HepG2 (cell line): ENCODE measurements around the gene GOLGB1. TPM values are rescaled to one million over a fixed set of nuclear protein-coding genes. Genes with fewer than 3 reads are reported as not detected.

Experiments
- FOSL2 ChIP-seq: sonication (generic); formaldehyde crosslinking; IDR thresholded peaks from 2 replicates; pipeline ENCODE4 v1.4.0; 2020; ENCODE audit warnings: missing genetic modification reagents
- FOXA3 ChIP-seq: IDR thresholded peaks from 2 replicates; pipeline ENCODE4 v1.6.1; 2016; ENCODE audit warnings: missing genetic modification reagents, missing compliant biosample characterization
- HDAC2 ChIP-seq: sonication (generic); formaldehyde crosslinking; IDR thresholded peaks from 2 replicates; pipeline ENCODE4 v1.4.0; 2020; ENCODE audit warnings: missing genetic modification reagents
- HMG20A ChIP-seq: IDR thresholded peaks from 2 replicates; pipeline ENCODE4 v1.6.1; 2016; ENCODE audit warnings: borderline replicate concordance
- NCOA5 ChIP-seq: sonication (generic); formaldehyde crosslinking; IDR thresholded peaks from 2 replicates; pipeline ENCODE4 v1.4.0; 2020; ENCODE audit warnings: missing genetic modification reagents
- NONO ChIP-seq, 2 experiments: fragments of 450-650 bp in 1 of 2; sonication (generic) in 1 of 2; formaldehyde crosslinking in 1 of 2; IDR thresholded peaks in 1 of 2; conservative IDR thresholded peaks in 1 of 2; 2 replicates each; pipeline versions ENCODE4 v1.6.1 to v1.8.0; 2017 to 2022; ENCODE audit warnings: mild to moderate bottlenecking in 1 of 2, missing genetic modification reagents in 1 of 2, moderate library complexity in 1 of 2
- PCBP1 ChIP-seq: fragments of 200-400 bp; formaldehyde crosslinking; IDR thresholded peaks from 2 replicates; pipeline ENCODE4 v1.6.1; 2017; ENCODE audit warnings: mild to moderate bottlenecking, low read depth, low read length, borderline replicate concordance
- POLR2AphosphoS2 ChIP-seq: IDR thresholded peaks from 2 replicates; pipeline ENCODE4 v1.6.1; 2011; ENCODE audit warnings: low read depth, low read length, improper control_type of control experiment
- SAP130 ChIP-seq: IDR thresholded peaks from 2 replicates; pipeline ENCODE4 v1.6.1; 2016; ENCODE audit warnings: low read depth
- TCF7 ChIP-seq: sonication (generic); IDR thresholded peaks from 2 replicates; pipeline ENCODE4 v1.6.1; 2016; ENCODE audit warnings: antibody characterized with exemption, low read depth
- YY1 ChIP-seq: IDR thresholded peaks from 2 replicates; pipeline ENCODE4 v1.6.1; 2011; ENCODE audit warnings: low read length, low read depth, moderate library complexity, mild to moderate bottlenecking; ENCODE audit not compliant: insufficient read depth, insufficient replicate concordance
- ZC3H4 ChIP-seq: sonication (generic); formaldehyde crosslinking; IDR thresholded peaks from 2 replicates; pipeline ENCODE4 v1.4.0; 2020; ENCODE audit warnings: missing genetic modification reagents, borderline replicate concordance
- ZNF253 ChIP-seq: sonication (generic); formaldehyde crosslinking; IDR thresholded peaks from 2 replicates; pipeline ENCODE4 v1.8.0; 2022; ENCODE audit warnings: mild to moderate bottlenecking, missing genetic modification reagents, borderline replicate concordance
- polyA plus RNA-seq, 8 experiments: library from polyadenylated mRNA; depleted of rRNA in 3 of 8; stranded (reverse) in 7 of 8; unstranded in 1 of 8; fragments of >200 nt; fragmentation: Illumina TruSeq in 4 of 8; extraction: Trizol in 4 of 8; gene quantifications; 2 replicates each; pipeline versions ENCODE4 v1.2.1 to v1.2.3, GENCODE V29; 2011 to 2016; ENCODE audit warnings: low read depth in 4 of 8, missing spikeins in 1 of 8, mixed read lengths in 1 of 8; ENCODE audit not compliant: insufficient read depth in 1 of 8
- total RNA-seq, 5 experiments: library from RNA; depleted of rRNA; stranded (reverse); fragments of >200 nt; fragmentation: Illumina TruSeq; extraction: Trizol; gene quantifications; 2 replicates each; pipeline ENCODE4 v1.2.3, GENCODE V29; 2016; ENCODE audit warnings: low read depth in 1 of 5
- TF ChIP-seq, protein P1 (sequence below): sonication (generic); formaldehyde crosslinking; IDR thresholded peaks from 2 replicates; pipeline ENCODE4 v1.8.0; 2022; ENCODE audit warnings: missing genetic modification reagents, low read depth, mild to moderate bottlenecking, borderline replicate concordance
- TF ChIP-seq, protein P2 (sequence below): IDR thresholded peaks from 2 replicates; pipeline ENCODE4 v1.6.1; 2018; ENCODE audit warnings: missing genetic modification reagents
- TF ChIP-seq, protein P3 (sequence below): sonication (generic); formaldehyde crosslinking; IDR thresholded peaks from 2 replicates; pipeline ENCODE4 v1.8.0; 2022; ENCODE audit warnings: missing genetic modification reagents, mild to moderate bottlenecking, moderate library complexity, borderline replicate concordance
- TF ChIP-seq, protein P4 (sequence below): sonication (generic); formaldehyde crosslinking; IDR thresholded peaks from 2 replicates; pipeline ENCODE4 v1.5.0; 2020; ENCODE audit warnings: mild to moderate bottlenecking, missing genetic modification reagents
- TF ChIP-seq, protein P5 (sequence below): IDR thresholded peaks from 2 replicates; pipeline ENCODE4 v1.6.1; 2016; ENCODE audit warnings: missing biosample characterization, missing genetic modification reagents, low read depth
- TF ChIP-seq, protein P6 (sequence below): IDR thresholded peaks from 2 replicates; pipeline ENCODE4 v1.6.1; 2016; ENCODE audit warnings: missing compliant biosample characterization, missing genetic modification reagents, borderline replicate concordance

Gene GOLGB1
- total and polyA plus RNA-seq, 2 of the 13 experiments (the other 11 are each of a cell fraction or from before 2014, with no cell fraction given), result 13.1 to 39.5 TPM

DNA sequence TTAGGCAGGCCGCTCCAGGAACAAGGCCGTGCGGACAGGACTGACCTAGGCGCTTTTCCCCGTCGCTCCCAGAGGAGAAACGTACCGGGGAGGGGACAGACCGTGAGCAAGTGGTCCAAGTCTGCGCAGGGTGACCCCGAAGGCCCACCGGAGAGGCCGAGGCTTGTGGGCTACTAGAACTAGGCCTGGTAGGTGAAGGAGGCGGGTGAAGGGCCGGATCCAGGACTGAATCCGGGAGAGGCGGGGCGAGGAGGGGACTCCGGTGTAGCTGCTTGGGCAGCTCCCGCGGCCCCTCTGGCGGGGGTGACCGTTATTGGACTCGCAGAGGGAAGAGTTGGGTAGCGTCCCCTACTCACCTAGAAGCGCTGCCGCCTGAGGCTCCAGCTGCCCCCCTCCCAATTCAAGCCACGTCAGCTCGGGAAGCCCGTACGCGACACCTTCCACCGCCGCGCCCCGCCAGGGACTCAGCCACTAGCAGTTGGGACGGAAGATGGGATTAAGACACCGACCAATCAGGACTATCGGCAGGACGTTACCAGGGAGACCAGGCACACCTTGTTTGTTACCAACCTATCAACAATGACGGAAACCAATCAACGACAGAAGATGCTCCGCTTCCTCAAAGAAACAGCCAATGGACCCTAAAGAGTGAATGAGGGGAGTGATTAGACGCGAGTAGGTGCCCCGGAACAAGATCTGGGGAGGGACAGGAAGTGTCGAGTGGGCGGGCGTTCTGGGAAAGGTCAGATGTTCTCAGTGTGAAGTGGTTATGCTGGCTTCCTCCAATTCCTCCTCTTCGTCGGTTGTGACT is at the start of gene GOLGB1 (continued):
- TF ChIP-seq NCOA5, result no peak
- peak; percentile 96; the same call in 1 of the 2 replicates for TF ChIP-seq POLR2AphosphoS2
- no peak for TF ChIP-seq HMG20A (CRISPR knock-in tag)
- no peak for TF ChIP-seq ZC3H4
- TF ChIP-seq SAP130, result peak; percentile 95
- TF ChIP-seq YY1, result peak; percentile 30
- TF ChIP-seq, protein P1, sequence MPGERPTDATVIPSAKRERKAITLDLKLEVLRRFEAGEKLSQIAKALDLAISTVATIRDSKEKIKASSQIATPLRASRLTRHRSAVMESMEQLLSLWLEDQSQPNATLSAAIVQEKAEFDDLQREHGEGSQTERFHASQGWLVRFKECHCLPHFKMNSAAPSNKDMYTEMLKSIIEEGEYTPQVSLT (CRISPR knock-in tag), result no peak; the same call in 1 of the 2 replicates
- TF ChIP-seq, protein P2, sequence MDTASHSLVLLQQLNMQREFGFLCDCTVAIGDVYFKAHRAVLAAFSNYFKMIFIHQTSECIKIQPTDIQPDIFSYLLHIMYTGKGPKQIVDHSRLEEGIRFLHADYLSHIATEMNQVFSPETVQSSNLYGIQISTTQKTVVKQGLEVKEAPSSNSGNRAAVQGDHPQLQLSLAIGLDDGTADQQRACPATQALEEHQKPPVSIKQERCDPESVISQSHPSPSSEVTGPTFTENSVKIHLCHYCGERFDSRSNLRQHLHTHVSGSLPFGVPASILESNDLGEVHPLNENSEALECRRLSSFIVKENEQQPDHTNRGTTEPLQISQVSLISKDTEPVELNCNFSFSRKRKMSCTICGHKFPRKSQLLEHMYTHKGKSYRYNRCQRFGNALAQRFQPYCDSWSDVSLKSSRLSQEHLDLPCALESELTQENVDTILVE (CRISPR knock-in tag), result peak; percentile 42; the same call in 1 of the 2 replicates
- TF ChIP-seq, protein P3, sequence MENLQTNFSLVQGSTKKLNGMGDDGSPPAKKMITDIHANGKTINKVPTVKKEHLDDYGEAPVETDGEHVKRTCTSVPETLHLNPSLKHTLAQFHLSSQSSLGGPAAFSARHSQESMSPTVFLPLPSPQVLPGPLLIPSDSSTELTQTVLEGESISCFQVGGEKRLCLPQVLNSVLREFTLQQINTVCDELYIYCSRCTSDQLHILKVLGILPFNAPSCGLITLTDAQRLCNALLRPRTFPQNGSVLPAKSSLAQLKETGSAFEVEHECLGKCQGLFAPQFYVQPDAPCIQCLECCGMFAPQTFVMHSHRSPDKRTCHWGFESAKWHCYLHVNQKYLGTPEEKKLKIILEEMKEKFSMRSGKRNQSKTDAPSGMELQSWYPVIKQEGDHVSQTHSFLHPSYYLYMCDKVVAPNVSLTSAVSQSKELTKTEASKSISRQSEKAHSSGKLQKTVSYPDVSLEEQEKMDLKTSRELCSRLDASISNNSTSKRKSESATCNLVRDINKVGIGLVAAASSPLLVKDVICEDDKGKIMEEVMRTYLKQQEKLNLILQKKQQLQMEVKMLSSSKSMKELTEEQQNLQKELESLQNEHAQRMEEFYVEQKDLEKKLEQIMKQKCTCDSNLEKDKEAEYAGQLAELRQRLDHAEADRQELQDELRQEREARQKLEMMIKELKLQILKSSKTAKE, result no peak
- TF ChIP-seq FOXA3 (CRISPR knock-in tag), result peak; percentile 70
- TF ChIP-seq FOSL2, result no peak; the same call in none of the 2 replicates
- TF ChIP-seq TCF7, result no peak
- TF ChIP-seq, protein P4, sequence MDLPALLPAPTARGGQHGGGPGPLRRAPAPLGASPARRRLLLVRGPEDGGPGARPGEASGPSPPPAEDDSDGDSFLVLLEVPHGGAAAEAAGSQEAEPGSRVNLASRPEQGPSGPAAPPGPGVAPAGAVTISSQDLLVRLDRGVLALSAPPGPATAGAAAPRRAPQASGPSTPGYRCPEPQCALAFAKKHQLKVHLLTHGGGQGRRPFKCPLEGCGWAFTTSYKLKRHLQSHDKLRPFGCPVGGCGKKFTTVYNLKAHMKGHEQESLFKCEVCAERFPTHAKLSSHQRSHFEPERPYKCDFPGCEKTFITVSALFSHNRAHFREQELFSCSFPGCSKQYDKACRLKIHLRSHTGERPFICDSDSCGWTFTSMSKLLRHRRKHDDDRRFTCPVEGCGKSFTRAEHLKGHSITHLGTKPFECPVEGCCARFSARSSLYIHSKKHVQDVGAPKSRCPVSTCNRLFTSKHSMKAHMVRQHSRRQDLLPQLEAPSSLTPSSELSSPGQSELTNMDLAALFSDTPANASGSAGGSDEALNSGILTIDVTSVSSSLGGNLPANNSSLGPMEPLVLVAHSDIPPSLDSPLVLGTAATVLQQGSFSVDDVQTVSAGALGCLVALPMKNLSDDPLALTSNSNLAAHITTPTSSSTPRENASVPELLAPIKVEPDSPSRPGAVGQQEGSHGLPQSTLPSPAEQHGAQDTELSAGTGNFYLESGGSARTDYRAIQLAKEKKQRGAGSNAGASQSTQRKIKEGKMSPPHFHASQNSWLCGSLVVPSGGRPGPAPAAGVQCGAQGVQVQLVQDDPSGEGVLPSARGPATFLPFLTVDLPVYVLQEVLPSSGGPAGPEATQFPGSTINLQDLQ (CRISPR knock-in tag), result 0 out of 2 replicates have a peak, but pooled peaks have one; percentile 24
- TF ChIP-seq ZNF253 (CRISPR knock-in tag), result no peak
- TF ChIP-seq, protein P5, sequence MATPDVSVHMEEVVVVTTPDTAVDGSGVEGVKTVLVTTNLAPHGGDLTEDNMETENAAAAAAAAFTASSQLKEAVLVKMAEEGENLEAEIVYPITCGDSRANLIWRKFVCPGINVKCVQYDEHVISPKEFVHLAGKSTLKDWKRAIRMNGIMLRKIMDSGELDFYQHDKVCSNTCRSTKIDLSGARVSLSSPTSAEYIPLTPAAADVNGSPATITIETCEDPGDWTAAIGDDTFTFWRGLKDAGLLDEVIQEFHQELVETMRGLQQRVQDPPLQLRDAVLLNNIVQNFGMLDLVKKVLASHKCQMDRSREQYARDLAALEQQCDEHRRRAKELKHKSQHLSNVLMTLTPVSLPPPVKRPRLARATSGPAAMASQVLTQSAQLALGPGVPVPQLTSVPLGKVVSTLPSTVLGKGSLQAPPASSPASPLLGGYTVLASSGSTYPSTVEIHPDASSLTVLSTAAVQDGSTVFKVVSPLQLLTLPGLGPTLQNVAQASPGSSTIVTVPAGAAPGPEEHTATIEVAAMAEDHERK (CRISPR knock-in tag), result no peak; the same call in 1 of the 2 replicates
- TF ChIP-seq, protein P6, sequence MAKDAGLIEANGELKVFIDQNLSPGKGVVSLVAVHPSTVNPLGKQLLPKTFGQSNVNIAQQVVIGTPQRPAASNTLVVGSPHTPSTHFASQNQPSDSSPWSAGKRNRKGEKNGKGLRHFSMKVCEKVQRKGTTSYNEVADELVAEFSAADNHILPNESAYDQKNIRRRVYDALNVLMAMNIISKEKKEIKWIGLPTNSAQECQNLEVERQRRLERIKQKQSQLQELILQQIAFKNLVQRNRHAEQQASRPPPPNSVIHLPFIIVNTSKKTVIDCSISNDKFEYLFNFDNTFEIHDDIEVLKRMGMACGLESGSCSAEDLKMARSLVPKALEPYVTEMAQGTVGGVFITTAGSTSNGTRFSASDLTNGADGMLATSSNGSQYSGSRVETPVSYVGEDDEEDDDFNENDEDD (CRISPR knock-in tag), result peak; percentile 59; the same call in 1 of the 2 replicates
- TF ChIP-seq PCBP1, result 0 out of 2 replicates have a peak, but pooled peaks have one; percentile 18
- TF ChIP-seq NONO (IDR thresholded peaks at IDR 0.05), result no peak
- peak; percentile 76 for TF ChIP-seq NONO (CRISPR knock-in tag; conservative IDR thresholded peaks at IDR 0.05)
- TF ChIP-seq HDAC2 (CRISPR knock-in tag), result peak; percentile 39; the same call in 1 of the 2 replicates
